K562 (cell line): ENCODE results near the gene CMSS1. TPM values are rescaled to one million over a fixed set of nuclear protein-coding genes. Genes with fewer than 3 reads are reported as not detected.

Source experiments
- ATAC-seq: fragments of 200-7000 bp; cut with Tn5 transposase; 3 replicates; pipeline ENCODE4 v1.9.1; 2020; ENCODE audit warnings: moderate library complexity
- BruUV-seq: library from RNA; stranded (reverse); fragments of 400-500 nt; replicated peaks from 2 replicates; lab custom pipeline; 2021; lab: Mats Ljungman, UMichigan
- CTCF ChIA-PET: fragments of 300-600 bp; formaldehyde crosslinking; extraction: SDS; loops from one replicate; lab custom pipeline; 2021; ENCODE audit warnings: low intra/inter-chr PET ratio; lab: Yijun Ruan, JAX
- POLR2A ChIA-PET: fragments of 300-600, 350-650 bp; sonication (Branson Sonifier 250); formaldehyde crosslinking; extraction: SDS; loops from one replicate; lab custom pipeline; 2021; ENCODE audit warnings: antibody characterized with exemption, inconsistent platforms; lab: Yijun Ruan, JAX
- DNase-seq, 4 experiments: peaks; one replicate each; pipeline versions ENCODE4 v3.0.0 to v3.0.0-alpha.2; 2011 to 2018; ENCODE audit warnings: low spot score in 3 of 4, mixed read lengths in 3 of 4; ENCODE audit errors: extremely low read depth in 1 of 4
- FAIRE-seq: peaks from 2 replicates; lab custom pipeline; 2011; peaks lifted over from hg19 to GRCh38; lab: Jason Lieb, UNC
- H2AFZ ChIP-seq: 2 replicates; pipeline ENCODE4 v1.6.0; 2011; ENCODE audit warnings: low read depth, low read length, control low read depth, inconsistent platforms
- H3K27ac ChIP-seq: fragments of 200-600 bp; 3 replicates; pipeline ENCODE4 v1.8.0; 2011; ENCODE audit warnings: low read depth, mild to moderate bottlenecking, control low read depth, inconsistent platforms, low read length, moderate library complexity, mixed read lengths; ENCODE audit errors: extremely low read depth
- H3K27me3 ChIP-seq, 2 experiments: fragments of 300-600 bp in 1 of 2; 2 replicates in 1 of 2; 3 replicates in 1 of 2; pipeline versions ENCODE4 v1.6.0 to v1.8.0; 2011; ENCODE audit warnings: inconsistent platforms in 2 of 2, low read length in 2 of 2, mild to moderate bottlenecking in 1 of 2, mixed read lengths in 1 of 2, moderate library complexity in 1 of 2; ENCODE audit not compliant: control insufficient read depth in 2 of 2, insufficient read depth in 2 of 2
- H3K36me3 ChIP-seq: fragments of 300-600 bp; 3 replicates; pipeline ENCODE4 v1.8.0; 2011; ENCODE audit warnings: mild to moderate bottlenecking, low read length, inconsistent platforms; ENCODE audit not compliant: control insufficient read depth, insufficient read depth
- H3K4me1 ChIP-seq, 2 experiments: fragments of 200-600 bp in 1 of 2; replicated peaks in 1 of 2; 2 replicates in 1 of 2; 3 replicates in 1 of 2; pipeline versions ENCODE4 v1.5.1 to v1.8.0; 2011; ENCODE audit warnings: inconsistent platforms in 2 of 2, low read length in 2 of 2, mild to moderate bottlenecking in 1 of 2, mixed read lengths in 1 of 2, moderate library complexity in 1 of 2; ENCODE audit not compliant: control insufficient read depth in 2 of 2, insufficient read depth in 2 of 2
- H3K4me2 ChIP-seq: 2 replicates; pipeline ENCODE4 v1.6.1; 2011; ENCODE audit warnings: low read length, control low read depth, inconsistent platforms, mixed read lengths; ENCODE audit not compliant: insufficient read depth
- H3K4me3 ChIP-seq: fragments of 200-600 bp; sonication (generic), shearing (Covaris generic); 2 replicates; pipeline ENCODE4 v1.5.1; 2016; ENCODE audit warnings: control low read depth, inconsistent platforms
- H3K79me2 ChIP-seq: fragments of 200-600 bp; 3 replicates; pipeline ENCODE4 v1.8.0; 2011; ENCODE audit warnings: low read length, inconsistent platforms; ENCODE audit not compliant: control insufficient read depth, insufficient read depth
- H3K9ac ChIP-seq, 2 experiments: 2 replicates each; pipeline versions ENCODE4 v1.6.0 to v1.6.1; 2011; ENCODE audit warnings: low read depth in 2 of 2, low read length in 2 of 2, control low read depth in 1 of 2, inconsistent platforms in 1 of 2, mild to moderate bottlenecking in 1 of 2, mixed read lengths in 1 of 2; ENCODE audit not compliant: insufficient read depth in 1 of 2
- H3K9me1 ChIP-seq: one replicate; pipeline ENCODE4 v1.6.0; 2011; ENCODE audit warnings: inconsistent platforms, mild to moderate bottlenecking, low read length, moderate library complexity; ENCODE audit not compliant: control insufficient read depth, insufficient read depth
- H3K9me3 ChIP-seq: replicated peaks from 2 replicates; pipeline ENCODE4 v1.5.1; 2011; ENCODE audit warnings: low read depth, low read length, inconsistent platforms; ENCODE audit not compliant: control insufficient read depth, insufficient read depth
- H4K20me1 ChIP-seq: replicated peaks from 2 replicates; pipeline ENCODE4 v1.6.1; 2011; ENCODE audit warnings: low read length, inconsistent platforms, mixed read lengths; ENCODE audit not compliant: control insufficient read depth, insufficient read depth
- ASH1L ChIP-seq: fragments of 450-650 bp; IDR thresholded peaks from 2 replicates; pipeline ENCODE4 v1.6.1; 2018; ENCODE audit warnings: borderline replicate concordance, mild to moderate bottlenecking, low read depth; ENCODE audit not compliant: partially characterized antibody
- CAMTA2 ChIP-seq: fragments of 250-450 bp; sonication (Bioruptor Pico); conservative IDR thresholded peaks from 2 replicates; pipeline ENCODE4 v1.5.1; 2022
- ESRRA ChIP-seq: fragments of 450-650 bp; IDR thresholded peaks from 2 replicates; pipeline ENCODE4 v1.6.1; 2014; ENCODE audit warnings: low read depth, mild to moderate bottlenecking, moderate library complexity, borderline replicate concordance
- GATA2 ChIP-seq: sonication (generic); formaldehyde crosslinking; IDR thresholded peaks from 2 replicates; pipeline ENCODE4 v1.4.0; 2020; ENCODE audit warnings: mild to moderate bottlenecking, missing genetic modification reagents
- PHB ChIP-seq: fragments of 250-450 bp; sonication (Bioruptor Pico); IDR thresholded peaks from 2 replicates; pipeline ENCODE4 v1.5.0; 2021
- SAP30 ChIP-seq: fragments of 200-600 bp; sonication (generic); IDR thresholded peaks from 2 replicates; pipeline ENCODE4 v1.6.1; 2012; ENCODE audit warnings: borderline replicate concordance, low read depth, mild to moderate bottlenecking, moderate library complexity, low read length, control low read depth, inconsistent platforms; ENCODE audit not compliant: insufficient read depth, poor library complexity, severe bottlenecking
- ZBED1 ChIP-seq: IDR thresholded peaks from 2 replicates; pipeline ENCODE4 v1.6.1; 2014
- ZNF124 ChIP-seq: sonication (generic); formaldehyde crosslinking; IDR thresholded peaks from 2 replicates; pipeline ENCODE4 v1.8.1; 2022; ENCODE audit warnings: missing genetic modification reagents
- WGBS: fragments of 100-300 bp; shearing (Covaris generic); methylation state at CpG from one replicate; pipeline ENCODE4 v1.1.6; 2016; ENCODE audit warnings: low coverage, mixed read lengths; ENCODE audit not compliant: insufficient coverage; ENCODE audit errors: missing lambda C conversion rate; 5-methylcytosine and 5-hydroxymethylcytosine counted together
- in situ Hi-C: fragments of 300-500 bp; cut with MboI; formaldehyde crosslinking; loops from 4 replicates; pipeline ENCODE4 v1.15.0; 2018; ENCODE audit warnings: inconsistent platforms, mixed read lengths
- intact Hi-C: fragments of 100-400 bp; cut with micrococcal nuclease; formaldehyde crosslinking; loops from 2 replicates; pipeline ENCODE4 v1.14.2; 2022
- polyA plus RNA-seq, 8 experiments: library from polyadenylated mRNA; depleted of rRNA in 4 of 8; stranded (reverse) in 5 of 8; unstranded in 3 of 8; fragments of >200 nt; fragmentation: Nextera tagmentation in 2 of 8; fragmentation: Illumina TruSeq in 1 of 8; extraction: Ambion mirVana in 2 of 8; extraction: Trizol in 1 of 8; gene quantifications; 2 replicates each; pipeline versions ENCODE4 v1.2.1 to v1.2.3, GENCODE V29; 2011 to 2014; ENCODE audit warnings: inconsistent platforms in 1 of 8, missing spikeins in 1 of 8
- total RNA-seq, 7 experiments: library from RNA; depleted of rRNA in 6 of 7; stranded (reverse); fragments of >200 nt in 6 of 7; fragmentation: Illumina TruSeq in 2 of 7; extraction: Trizol in 2 of 7; gene quantifications; 2 replicates each; pipeline versions ENCODE4 v1.2.1 to v1.2.3, GENCODE V29; 2011 to 2021; ENCODE audit warnings: low replicate concordance in 1 of 7
- TF ChIP-seq, protein P1 (sequence below): IDR thresholded peaks from 2 replicates; pipeline ENCODE4 v1.6.1; 2016; ENCODE audit warnings: missing genetic modification characterization, missing compliant biosample characterization
- TF ChIP-seq, protein P2 (sequence below): sonication (generic); formaldehyde crosslinking; IDR thresholded peaks from 2 replicates; pipeline ENCODE4 v1.8.1; 2022; ENCODE audit warnings: missing genetic modification reagents
- TF ChIP-seq, protein P3 (sequence below): fragments of 450-650 bp; IDR thresholded peaks from 2 replicates; pipeline ENCODE4 v1.6.1; 2016; ENCODE audit warnings: antibody characterized with exemption
- TF ChIP-seq, protein P4 (sequence below): fragments of 250-450 bp; sonication (Bioruptor Pico); IDR thresholded peaks from 2 replicates; pipeline ENCODE4 v1.5.0; 2022; ENCODE audit warnings: mild to moderate bottlenecking

The CMSS1 gene
- total and polyA plus RNA-seq, 9 of the 15 experiments (the other 6 are each of a cell fraction or from before 2014, with no cell fraction given), result 46.9 to 109 (median 72.3) TPM

DNA sequence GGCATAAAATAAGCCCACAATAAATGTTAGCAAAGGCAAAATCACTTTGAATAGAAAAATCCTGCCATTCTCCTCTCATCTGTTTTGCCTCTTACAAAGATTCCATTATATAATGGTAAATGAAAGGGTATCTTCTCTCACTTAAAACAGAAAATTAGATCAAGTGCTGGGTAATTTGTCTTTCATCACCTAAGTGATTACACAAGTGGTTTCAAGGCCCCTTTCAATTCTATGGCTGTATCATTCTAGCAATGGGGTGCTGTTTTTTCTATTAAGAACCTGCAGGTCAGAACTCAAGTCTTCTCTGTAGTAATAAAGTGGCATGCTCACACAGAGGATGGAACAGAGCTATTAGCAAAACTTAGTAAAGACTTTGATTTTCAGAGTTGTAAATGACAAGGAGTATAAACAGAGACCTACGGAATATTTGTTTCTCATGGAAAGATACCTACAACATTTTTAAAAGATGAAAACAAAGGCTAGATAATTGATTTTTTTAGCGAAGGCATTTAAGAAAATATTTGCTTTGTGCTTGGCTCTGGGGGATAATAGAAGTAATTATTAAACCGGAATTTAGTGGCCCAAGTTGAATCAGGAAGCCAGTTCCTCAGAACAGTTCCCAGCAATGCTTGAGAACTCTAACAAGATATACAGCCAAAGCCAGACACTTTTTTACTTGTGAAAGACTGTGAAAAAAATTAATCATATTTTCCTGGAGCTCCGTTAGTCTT is 137.4 kb downstream of the CMSS1 start:
- ChIA-PET POLR2A (interaction anchor here (1.2 kb wide), 1 partner anchor 16 kb away, joined by 3 read pairs; no protein-coding TSS in a partner anchor), CTCF (no interaction called here)
- intact Hi-C loops (no loop called here), in situ Hi-C loops (no loop called here)
- peaks cover 3% of the 10 kb centered on the region; the same call in 2 of the 3 replicates for H3K79me2 ChIP-seq
- 89% methylated on average over 4 of the region's 4 CpGs for WGBS
- peaks cover 0 to 9% of the 10 kb centered on the region in 2 experiments; a peak in 2 of 5 replicates for H3K4me1 ChIP-seq
- H3K9ac ChIP-seq, result no peak overlapping the region
- no peak overlapping the region for H3K27ac ChIP-seq
- H3K36me3 ChIP-seq, result no peaks in the 10 kb centered on the region
- DNase-seq (no peak), ATAC-seq (no peak), FAIRE-seq (no peak)
- H2AFZ ChIP-seq, result no peak overlapping the region
- H3K9me3 ChIP-seq, result no peaks in the 10 kb centered on the region
- H4K20me1 ChIP-seq, result 0 out of 2 replicates have a peak, but pooled peaks cover 8% of the 10 kb centered on the region
- peaks cover 3% of the 10 kb centered on the region for H3K9me1 ChIP-seq
- H3K4me3 ChIP-seq, result no peak overlapping the region
- no TSS peak for BruUV-seq
- no peak overlapping the region for H3K4me2 ChIP-seq
- no peaks in the 10 kb centered on the region for H3K27me3 ChIP-seq
- TF ChIP-seq GATA2 (CRISPR knock-in tag) (no peak), PHB (CRISPR knock-in tag) (no peak), ZNF124 (CRISPR knock-in tag) (no peak), ASH1L (no peak), SAP30 (no peak), CAMTA2 (CRISPR knock-in tag) (no peak), ESRRA (no peak), ZBED1 (no peak)
- TF ChIP-seq, protein P1, sequence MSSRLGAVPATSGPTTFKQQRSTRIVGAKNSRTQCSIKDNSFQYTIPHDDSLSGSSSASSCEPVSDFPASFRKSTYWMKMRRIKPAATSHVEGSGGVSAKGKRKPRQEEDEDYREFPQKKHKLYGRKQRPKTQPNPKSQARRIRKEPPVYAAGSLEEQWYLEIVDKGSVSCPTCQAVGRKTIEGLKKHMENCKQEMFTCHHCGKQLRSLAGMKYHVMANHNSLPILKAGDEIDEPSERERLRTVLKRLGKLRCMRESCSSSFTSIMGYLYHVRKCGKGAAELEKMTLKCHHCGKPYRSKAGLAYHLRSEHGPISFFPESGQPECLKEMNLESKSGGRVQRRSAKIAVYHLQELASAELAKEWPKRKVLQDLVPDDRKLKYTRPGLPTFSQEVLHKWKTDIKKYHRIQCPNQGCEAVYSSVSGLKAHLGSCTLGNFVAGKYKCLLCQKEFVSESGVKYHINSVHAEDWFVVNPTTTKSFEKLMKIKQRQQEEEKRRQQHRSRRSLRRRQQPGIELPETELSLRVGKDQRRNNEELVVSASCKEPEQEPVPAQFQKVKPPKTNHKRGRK (tag), result no peak
- TF ChIP-seq, protein P2, sequence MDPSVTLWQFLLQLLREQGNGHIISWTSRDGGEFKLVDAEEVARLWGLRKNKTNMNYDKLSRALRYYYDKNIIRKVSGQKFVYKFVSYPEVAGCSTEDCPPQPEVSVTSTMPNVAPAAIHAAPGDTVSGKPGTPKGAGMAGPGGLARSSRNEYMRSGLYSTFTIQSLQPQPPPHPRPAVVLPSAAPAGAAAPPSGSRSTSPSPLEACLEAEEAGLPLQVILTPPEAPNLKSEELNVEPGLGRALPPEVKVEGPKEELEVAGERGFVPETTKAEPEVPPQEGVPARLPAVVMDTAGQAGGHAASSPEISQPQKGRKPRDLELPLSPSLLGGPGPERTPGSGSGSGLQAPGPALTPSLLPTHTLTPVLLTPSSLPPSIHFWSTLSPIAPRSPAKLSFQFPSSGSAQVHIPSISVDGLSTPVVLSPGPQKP, result no peak
- TF ChIP-seq, protein P3, sequence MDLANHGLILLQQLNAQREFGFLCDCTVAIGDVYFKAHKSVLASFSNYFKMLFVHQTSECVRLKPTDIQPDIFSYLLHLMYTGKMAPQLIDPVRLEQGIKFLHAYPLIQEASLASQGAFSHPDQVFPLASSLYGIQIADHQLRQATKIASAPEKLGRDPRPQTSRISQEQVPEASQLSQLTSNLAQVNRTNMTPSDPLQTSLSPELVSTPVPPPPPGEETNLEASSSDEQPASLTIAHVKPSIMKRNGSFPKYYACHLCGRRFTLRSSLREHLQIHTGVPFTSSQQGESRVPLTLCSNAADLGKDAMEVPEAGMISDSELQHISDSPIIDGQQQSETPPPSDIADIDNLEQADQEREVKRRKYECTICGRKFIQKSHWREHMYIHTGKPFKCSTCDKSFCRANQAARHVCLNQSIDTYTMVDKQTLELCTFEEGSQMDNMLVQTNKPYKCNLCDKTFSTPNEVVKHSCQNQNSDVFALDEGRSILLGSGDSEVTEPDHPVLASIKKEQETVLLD, result no peak
- TF ChIP-seq, protein P4, sequence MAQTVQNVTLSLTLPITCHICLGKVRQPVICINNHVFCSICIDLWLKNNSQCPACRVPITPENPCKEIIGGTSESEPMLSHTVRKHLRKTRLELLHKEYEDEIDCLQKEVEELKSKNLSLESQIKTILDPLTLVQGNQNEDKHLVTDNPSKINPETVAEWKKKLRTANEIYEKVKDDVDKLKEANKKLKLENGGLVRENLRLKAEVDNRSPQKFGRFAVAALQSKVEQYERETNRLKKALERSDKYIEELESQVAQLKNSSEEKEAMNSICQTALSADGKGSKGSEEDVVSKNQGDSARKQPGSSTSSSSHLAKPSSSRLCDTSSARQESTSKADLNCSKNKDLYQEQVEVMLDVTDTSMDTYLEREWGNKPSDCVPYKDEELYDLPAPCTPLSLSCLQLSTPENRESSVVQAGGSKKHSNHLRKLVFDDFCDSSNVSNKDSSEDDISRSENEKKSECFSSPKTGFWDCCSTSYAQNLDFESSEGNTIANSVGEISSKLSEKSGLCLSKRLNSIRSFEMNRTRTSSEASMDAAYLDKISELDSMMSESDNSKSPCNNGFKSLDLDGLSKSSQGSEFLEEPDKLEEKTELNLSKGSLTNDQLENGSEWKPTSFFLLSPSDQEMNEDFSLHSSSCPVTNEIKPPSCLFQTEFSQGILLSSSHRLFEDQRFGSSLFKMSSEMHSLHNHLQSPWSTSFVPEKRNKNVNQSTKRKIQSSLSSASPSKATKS (CRISPR knock-in tag), result no peak
